Stimulated activated CD4-positive, alpha-beta T cell treated with anti-CD3 and anti-CD28 coated beads, Interleukin-12 subunit alpha, Interleukin-12 subunit beta, amount 100 ng/mL, for 4 hours (primary cell): ENCODE measurements around the gene CST3.
A peak's percentile ranks its signal among the peaks of the same experiment; 100 is the strongest.
"Not testable (repeated sequence)": the region's sequence is repeated elsewhere in the genome, so short reads cannot be mapped to it uniquely, and the experiment has no call there.

Experiments used
- DNase-seq: peaks from one replicate; pipeline ENCODE4 v3.0.0-alpha.2; 2020

The CST3 gene

GRCh38 chr20:23625236-23625964 is 12.4 kb downstream of the CST3 start:
- DNase-seq, result no peak

- no peak for DNase-seq
These were observed 13.4 kb downstream of the CST3 start for GRCh38 chr20:23624324-23624691.

DNA sequence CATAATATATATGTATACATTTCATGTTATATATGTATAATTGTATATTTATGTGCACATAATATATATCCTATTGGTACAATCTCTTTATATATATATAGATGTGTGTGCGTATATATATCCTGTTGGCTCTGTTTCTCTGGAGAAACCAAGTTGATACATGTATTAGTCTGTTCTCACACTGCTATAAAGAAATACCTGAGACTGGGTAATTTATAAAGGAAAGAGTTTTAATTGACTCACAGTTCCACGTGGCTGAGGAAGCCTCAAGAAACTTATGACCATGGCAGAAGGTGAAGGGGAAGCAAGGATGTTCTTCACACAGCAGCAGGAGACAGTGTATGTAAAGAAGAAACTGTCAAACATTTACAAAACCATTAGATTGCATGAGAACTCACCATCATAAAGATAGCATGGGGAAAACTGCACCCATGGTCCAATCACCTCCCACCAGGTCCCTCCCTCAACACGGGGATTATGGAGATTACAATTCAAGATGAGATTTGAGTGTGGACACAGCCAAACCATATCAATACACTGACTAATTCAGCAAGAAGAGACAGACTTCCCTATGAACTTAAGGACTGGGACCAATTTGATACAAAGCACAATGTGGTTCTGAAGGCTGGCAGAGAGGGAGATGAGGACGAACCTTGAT is 14.0 kb downstream of the CST3 start:
- DNase-seq, result no peak

DNA sequence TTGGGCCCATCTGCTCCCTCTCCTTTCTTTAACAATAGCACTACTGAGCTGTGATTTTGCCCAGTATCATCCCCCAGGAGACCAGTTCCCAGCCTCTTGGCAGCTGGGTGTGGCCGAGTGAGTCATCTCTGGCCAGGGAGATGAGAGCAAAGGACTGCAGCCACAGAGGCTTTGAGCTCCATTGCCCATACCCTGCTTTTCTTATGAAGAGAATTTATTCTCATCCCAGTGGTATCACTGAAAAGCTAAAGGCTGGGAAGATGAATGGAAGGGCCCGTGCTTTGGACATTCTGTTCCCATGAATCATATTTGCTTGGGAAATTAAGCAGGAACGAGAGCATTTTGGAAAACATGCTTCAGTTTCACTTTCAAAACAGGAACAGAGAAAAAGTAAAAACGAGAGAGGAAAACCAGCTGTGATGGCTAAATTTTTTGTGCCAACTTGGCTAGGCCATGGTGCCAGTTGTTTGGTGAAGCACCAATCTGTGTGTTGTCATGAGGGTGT is 14.9 kb downstream of the CST3 start:
- DNase-seq, result no peak

- not testable (repeated sequence) for DNase-seq
These were observed 15.4 kb downstream of the CST3 start for GRCh38 chr20:23622401-23622800.

DNA sequence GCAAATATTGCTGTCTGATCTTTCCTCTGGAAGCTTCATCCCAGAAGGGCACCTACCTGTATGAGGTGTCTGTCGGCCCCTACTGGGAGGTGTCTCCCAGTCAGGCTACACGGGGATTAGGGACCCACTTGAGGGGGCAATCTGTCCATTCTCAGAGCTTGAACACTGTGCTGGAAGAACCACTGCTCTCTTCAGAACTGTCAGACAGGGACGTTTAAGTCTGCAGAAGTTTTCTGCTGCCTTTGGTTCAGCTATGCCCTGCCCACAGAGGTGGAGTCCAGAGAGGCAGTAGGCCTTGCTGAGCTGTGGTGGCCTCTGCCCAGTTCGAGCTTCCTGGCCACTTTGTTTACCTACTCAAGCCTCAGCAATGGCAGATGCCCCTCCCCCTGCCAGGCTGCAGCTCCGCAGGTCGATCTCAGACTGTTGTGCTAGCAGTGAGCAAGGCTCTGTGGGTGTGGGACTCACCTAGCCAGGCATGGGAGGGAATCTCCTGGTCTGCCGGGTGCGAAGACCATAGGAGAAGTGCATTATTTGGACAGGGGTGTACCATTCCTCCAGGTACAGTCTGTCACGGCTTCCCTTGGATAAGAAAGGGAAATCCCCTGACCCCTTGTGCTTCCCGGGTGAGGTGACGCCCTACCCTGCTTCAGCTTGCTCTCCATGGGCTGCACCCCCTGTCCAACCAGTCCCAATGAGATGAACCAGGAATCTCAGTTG is 16.9 kb downstream of the CST3 start:
- not testable (repeated sequence) for DNase-seq

DNA sequence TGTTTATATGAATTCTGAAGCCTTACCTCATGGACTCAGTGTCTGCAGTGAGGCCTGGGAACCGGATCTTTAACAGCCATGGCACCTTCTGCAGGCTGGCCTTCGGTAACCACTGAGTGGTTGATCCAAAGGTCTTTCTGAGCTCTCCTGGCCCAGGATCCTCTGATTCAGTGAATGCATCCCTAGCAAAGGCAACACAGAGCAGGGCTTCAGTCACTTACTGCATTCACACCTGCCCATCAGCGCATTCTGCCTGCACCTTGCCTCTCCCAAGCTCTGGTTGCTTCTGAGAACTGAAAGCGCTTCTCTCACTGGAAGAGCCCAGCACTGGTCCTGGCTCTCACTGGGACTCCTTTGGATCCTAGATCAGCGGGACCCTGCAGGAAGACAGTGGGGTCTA is 23.6 kb downstream of the CST3 start:
- DNase-seq, result no peak

- no peak for DNase-seq
These were observed 24.1 kb downstream of the CST3 start for GRCh38 chr20:23613676-23614075.

- DNase-seq, result no peak
These were observed 25.4 kb downstream of the CST3 start for GRCh38 chr20:23612396-23612795.

GRCh38 chr20:23609486-23610109 is 28.2 kb downstream of the CST3 start:
- DNase-seq, result no peak

- DNase-seq, result no peak
These were observed 29.4 kb downstream of the CST3 start for GRCh38 chr20:23608251-23608846.

DNA sequence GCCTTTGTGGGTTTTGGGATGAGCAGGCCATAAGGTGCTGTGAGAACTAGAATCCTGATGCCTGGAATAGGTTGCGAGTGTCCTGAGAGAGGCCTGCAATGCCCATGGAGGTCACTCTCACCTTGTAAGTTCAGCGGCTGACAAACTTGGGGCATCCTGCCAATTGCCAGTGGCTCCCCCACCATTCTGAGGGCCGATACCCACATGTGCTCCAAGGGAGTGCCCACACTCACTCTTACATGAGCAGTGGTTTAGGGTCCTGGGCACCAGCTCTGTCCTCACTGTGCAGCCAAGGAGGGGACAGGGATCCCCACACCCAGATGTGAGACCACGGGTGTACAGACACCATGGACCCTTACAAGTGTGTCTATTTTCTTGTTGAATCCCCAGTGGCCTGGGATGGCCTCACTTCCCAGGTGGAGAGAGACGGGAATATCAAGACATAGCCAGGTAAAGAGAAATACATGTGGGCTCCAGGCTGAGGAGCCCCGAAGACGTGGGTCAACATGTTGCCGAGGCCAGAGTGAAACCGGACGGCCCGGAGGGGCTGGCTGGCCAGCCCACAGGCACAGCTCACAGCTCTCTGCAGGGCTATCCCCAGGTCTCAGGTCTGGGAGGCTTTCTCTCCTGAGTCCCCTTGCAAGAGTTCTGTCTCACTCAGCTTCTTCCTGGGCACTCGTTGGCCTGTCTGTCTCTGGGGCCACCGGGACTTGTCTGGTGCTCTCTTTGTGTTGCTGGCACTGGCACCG is 30.1 kb downstream of the CST3 start:
- DNase-seq, result no peak

DNA sequence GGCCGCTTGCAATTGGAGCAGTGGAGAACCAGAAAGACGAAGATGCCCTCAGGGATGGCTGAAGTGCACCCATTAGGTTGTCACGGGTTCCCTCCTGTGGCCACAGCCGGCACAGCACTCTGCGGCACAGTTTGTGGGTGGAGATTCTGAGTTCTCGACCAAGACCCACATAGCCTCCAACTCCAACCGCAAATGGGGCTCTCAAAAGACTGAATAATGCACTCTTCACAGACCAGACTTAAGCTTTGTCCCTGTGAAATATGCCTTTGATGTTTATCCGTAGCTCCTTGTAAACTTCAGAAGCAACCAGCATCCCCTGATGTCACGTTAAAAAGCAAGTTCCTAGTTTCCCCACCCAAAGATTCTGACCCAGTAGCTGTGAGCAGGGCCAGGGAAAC is 31.1 kb downstream of the CST3 start:
- peak; percentile 61 for DNase-seq

DNA sequence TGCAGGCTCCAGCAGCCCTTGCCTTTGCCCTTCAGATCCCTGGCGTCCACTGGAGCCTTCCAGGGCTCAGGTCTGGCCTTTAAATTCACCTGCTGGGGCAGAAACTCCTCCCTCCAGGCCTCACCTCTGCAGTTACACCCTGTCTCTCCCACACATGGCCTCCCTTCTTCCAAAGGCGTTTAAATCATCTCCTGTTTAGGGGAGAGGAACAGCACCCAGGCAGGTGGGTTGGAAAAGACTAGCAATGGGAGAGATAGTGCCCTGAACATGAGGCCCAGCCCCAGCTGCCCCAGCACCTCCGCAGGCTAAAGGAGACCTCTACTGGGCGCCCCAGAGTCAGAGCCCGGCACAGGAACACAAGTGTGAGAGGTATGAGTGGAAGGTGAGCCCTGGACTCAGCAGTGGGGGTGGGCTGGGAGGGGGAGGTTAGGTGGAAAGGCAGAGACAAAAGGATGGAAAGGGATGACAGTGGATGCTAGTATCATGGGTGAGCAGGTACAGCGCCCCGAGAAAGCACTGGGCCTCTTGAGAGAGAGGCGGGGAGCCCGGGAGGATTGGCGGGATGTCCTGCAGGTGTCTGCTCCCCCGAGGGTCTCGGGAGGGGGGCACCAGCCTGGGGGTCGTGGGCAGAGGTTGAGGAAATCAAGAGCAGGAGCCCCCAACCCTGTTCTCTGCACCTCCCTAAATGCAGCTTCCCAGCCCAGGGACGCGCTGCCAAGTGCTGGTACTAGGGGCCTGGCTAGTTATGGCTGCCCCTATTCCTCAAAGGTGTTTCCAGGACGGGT is 31.7 kb downstream of the CST3 start, which contains the start of gene CST9:
TSS of gene CST9 (minus strand) at position 51 of the 785 bp plus-strand sequence. CDS start 53 bp downstream, outside the sequence.
- DNase-seq, result no peak

DNA sequence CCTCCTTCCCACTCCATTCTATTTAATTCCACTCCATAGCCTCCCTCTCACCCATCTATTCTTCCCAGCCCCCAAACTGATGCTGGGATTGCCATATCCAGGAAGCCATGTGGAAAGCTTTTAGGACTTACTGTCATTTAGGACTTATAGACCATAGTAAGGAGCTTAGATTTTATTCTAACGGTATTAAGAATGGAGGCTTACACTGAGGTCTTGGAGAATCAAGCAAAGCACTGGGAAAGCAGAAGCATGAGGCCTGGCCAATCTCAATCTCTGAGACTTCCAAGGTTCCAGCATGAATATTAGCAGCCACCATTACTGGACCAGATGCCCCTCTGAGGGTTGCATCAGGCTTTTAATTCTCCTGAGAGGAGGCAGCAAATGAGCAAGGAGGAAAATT is 33.4 kb downstream of the CST3 start:
- DNase-seq, result no peak

GRCh38 chr20:23603321-23603720 is 34.4 kb downstream of the CST3 start:
- no peak for DNase-seq

DNA sequence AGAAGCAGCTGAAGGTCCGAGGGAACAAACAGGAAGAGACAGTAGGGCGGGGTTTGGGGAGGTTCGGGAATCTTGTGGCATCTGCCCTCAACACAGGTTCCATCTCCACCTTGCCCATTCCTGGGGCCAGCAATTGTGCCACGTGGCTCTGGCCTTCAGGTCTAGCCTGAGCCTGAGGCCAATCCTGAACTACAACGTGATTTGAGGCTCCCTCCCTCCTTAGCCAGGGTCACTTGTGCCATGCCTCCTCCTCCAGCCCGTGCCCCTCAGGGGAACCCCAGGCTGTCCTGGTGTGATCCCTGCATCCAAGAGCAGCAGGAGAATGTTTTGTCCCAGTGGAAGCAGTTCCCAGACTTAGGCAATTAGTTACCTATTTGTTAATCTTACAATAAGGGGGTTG is 35.1 kb downstream of the CST3 start:
- no peak for DNase-seq

DNA sequence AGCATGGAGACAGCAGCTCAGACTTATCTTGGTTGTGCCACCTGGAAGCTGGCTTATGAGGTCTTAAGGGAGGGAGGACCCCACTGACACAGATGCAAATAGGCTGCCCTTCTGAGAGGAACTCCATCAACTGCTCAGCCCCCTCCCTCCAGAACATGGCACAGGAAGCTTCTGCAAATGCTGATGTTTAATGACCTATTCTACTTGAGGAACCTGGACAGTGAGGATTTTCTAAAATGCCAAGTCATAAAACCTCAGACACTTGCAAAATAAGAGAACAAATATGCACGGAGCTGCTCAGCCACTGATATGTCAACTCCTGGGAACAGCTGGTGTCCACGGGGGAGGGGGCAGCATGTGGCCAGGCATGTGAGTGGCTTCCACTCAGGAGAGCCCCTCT is 35.5 kb downstream of the CST3 start:
- DNase-seq, result no peak

GRCh38 chr20:23601715-23602114 is 36.0 kb downstream of the CST3 start:
- no peak for DNase-seq

DNA sequence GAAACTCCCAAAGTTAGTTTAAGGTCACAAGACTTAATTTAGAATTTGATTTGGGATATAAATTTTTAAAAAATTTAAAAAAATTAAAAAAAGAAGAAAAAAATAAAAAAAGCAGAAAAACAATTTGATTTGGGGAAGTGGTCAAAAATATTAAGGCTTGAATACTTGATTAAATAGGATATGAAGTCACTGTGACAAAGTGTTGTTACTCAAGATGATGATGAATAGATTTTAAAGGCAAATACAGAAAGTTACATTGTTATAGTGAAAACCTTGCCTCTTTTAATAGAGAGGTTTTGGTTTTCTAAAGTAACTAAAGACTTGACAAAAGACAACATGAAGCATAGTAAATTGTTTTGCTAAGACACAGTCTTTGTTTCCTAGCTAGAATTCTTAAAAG is 39.3 kb downstream of the CST3 start:
- DNase-seq, result no peak

DNA sequence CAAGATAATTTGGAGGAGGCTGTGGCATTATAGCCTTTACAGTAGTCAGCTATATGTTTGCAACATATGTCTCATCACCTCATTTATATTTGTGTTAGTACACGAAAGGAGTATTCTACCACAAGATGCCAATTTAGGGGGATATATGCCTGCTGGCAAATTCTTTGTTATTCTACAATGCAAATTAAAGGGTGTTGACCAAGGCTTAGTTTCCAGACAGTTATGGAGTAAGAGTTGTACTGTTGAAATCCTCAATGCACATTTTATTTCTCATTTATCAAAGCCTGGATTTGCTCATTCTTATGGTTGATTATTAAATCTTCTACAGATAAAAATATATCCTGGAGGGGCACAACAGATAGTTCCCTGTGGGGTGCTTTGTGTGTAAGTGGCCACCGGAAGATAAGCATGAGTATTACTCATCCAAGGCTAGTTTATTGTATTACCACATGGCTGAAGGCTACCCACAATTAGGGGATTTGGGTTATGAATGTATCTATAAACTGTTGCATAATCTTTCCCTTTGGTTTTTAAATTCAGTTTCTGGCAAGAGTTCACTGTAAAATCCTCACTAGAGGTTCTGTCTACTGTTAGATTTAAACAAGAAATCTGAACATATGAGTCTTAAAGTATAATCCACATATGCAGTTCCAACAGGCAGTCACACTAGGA is 41.0 kb downstream of the CST3 start:
- DNase-seq, result no peak
